ENCODE results near the gene SUGCT.

- TF ChIP-seq CTCF (conservative IDR thresholded peaks at IDR 0.05; ENCODE audit: low read length), result no peak
- no peak for TF ChIP-seq EZH2phosphoT487 (IDR thresholded peaks at IDR 0.05; ENCODE audit: borderline replicate concordance)
Measured at GRCh38 chr7:40311307-40311706, 176.5 kb downstream of the SUGCT start.
